Hepatocyte (in vitro differentiated cells): ENCODE measurements around the gene DTNBP1.

ENCODE experiments used
- EZH2 ChIP-seq: fragments of 200-600 bp; sonication (generic); IDR thresholded peaks from 2 replicates; pipeline ENCODE4 v1.6.1; 2016; ENCODE audit warnings: antibody characterized with exemption, mild to moderate bottlenecking, borderline replicate concordance
- EZH2phosphoT487 ChIP-seq: fragments of 200-600 bp; sonication (generic); IDR thresholded peaks from one replicate; pipeline ENCODE4 v1.6.1; 2018; ENCODE audit warnings: antibody characterized with exemption, mild to moderate bottlenecking, low read depth, moderate library complexity; ENCODE audit not compliant: unreplicated experiment, severe bottlenecking
- TF ChIP-seq, protein P1 (sequence below): fragments of 200-600 bp; sonication (generic); IDR thresholded peaks from 2 replicates; pipeline ENCODE4 v1.5.1; 2016; ENCODE audit warnings: antibody characterized with exemption, mild to moderate bottlenecking; ENCODE audit not compliant: poor library complexity

DNA sequence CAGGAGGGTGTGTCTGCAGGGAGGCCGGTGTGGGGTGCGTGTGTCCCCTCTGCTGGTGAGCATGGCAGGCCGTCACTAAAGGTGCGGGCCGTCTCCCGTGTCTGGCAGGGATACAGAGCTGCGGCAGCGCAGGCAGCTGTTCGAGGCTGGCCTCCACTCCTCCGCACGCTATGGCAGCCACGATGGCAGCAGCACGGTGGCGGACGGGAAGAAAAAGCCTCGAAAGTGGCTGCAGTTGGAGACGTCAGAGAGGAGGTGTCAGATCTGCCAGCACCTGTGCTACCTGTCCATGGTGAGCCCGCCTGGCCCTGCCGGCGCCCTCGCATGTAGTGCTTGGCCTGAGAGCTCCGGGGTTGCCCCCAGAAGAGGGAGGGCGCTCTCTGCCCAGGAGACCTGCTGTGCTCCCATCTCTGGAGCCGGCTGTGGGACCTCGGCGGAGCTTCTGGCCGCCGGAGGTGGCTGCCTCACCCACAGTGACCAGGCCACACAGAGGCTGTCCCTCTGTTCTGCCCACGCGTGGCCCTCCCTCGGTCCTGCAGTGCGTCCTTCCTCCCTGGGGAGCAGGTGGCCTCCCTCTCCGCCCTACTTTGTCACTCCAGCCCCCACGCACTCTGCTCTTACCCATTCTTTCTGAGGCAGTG lies 149.6 kb downstream of the DTNBP1 start:
- TF ChIP-seq, protein P1, sequence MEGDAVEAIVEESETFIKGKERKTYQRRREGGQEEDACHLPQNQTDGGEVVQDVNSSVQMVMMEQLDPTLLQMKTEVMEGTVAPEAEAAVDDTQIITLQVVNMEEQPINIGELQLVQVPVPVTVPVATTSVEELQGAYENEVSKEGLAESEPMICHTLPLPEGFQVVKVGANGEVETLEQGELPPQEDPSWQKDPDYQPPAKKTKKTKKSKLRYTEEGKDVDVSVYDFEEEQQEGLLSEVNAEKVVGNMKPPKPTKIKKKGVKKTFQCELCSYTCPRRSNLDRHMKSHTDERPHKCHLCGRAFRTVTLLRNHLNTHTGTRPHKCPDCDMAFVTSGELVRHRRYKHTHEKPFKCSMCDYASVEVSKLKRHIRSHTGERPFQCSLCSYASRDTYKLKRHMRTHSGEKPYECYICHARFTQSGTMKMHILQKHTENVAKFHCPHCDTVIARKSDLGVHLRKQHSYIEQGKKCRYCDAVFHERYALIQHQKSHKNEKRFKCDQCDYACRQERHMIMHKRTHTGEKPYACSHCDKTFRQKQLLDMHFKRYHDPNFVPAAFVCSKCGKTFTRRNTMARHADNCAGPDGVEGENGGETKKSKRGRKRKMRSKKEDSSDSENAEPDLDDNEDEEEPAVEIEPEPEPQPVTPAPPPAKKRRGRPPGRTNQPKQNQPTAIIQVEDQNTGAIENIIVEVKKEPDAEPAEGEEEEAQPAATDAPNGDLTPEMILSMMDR, result no peak
- TF ChIP-seq EZH2phosphoT487, result no peak
- TF ChIP-seq EZH2, result no peak
